Right lobe of liver (tissue), 4 donors: ENCODE measurements around the gene PEX16.

Experiments used
- POLR2A ChIP-seq: fragments of 450-650 bp; IDR thresholded peaks from one replicate; pipeline ENCODE4 v1.6.1; 2017; ENCODE audit warnings: antibody characterized with exemption, mild to moderate bottlenecking
- TF ChIP-seq, protein P1 (sequence below), 4 donors: fragments of 200-600 bp in 3 of 4; fragments of 450-650 bp in 1 of 4; IDR thresholded peaks; one replicate each; pipeline versions ENCODE4 v1.5.1 to v1.8.0; 2016 to 2022; ENCODE audit warnings: antibody characterized with exemption in 4 of 4, mild to moderate bottlenecking in 2 of 4
- donor health status: DM: no; HTN: no; CAD: no.
- donor health status: DM: no; HTN: no; CAD: no.
- donor health status: DM: no; HTN: yes; CAD: no.

DNA sequence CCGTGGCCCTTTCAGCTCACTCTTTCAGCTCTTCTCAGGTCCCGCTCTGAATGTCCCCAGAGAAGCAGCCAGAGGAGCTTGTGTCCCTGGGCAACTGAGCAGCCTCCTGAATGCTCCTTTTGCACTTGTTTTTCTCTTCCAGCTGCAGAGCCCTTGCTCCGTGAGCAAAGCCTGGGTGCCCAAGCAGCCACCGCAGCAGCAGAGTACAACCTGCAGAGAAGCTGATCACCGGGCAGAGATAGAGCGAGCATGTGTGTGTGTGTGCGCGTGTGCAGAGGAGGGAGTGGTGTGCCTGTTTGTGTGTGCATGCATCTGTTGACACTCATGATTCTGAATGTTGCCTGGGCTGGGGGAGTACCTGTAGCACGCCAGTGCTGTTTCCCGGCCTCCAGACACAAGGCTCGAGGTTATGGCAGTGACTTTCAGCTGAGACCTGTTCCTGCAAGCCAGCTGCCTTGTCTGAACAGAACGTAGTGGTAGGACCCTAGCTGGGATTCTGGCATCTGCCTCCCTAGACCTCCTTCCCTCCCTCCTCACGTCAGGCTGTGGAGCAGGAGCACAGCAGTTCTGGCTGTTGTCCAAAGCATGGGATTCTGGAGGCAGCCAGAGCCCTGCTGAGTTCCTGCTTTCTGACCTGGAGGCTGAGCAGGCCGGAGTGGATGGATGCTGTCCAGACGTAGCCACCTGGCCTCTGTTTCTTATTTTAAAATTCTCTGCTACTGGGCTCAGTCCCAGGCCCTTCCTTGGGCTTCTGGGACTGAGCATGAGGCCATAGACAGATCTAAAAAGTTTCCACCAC is 36.7 kb downstream of the PEX16 start:
- TF ChIP-seq, protein P1, sequence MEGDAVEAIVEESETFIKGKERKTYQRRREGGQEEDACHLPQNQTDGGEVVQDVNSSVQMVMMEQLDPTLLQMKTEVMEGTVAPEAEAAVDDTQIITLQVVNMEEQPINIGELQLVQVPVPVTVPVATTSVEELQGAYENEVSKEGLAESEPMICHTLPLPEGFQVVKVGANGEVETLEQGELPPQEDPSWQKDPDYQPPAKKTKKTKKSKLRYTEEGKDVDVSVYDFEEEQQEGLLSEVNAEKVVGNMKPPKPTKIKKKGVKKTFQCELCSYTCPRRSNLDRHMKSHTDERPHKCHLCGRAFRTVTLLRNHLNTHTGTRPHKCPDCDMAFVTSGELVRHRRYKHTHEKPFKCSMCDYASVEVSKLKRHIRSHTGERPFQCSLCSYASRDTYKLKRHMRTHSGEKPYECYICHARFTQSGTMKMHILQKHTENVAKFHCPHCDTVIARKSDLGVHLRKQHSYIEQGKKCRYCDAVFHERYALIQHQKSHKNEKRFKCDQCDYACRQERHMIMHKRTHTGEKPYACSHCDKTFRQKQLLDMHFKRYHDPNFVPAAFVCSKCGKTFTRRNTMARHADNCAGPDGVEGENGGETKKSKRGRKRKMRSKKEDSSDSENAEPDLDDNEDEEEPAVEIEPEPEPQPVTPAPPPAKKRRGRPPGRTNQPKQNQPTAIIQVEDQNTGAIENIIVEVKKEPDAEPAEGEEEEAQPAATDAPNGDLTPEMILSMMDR (IDR thresholded peaks at IDR 0.05), result no peak
- TF ChIP-seq POLR2A, result no peak
